Ovary (tissue), 3 donors: ENCODE measurements around the gene PLA2G4F.

Experiments used
- EP300 ChIP-seq: sonication (generic); formaldehyde crosslinking; IDR thresholded peaks from one replicate; pipeline ENCODE4 v1.6.1; 2017; ENCODE audit warnings: antibody characterized with exemption
- POLR2A ChIP-seq: fragments of 450-650 bp; IDR thresholded peaks from one replicate; pipeline ENCODE4 v1.6.1; 2017; ENCODE audit warnings: antibody characterized with exemption, mild to moderate bottlenecking, moderate library complexity
- TF ChIP-seq, protein P1 (sequence below), 3 donors: fragments of 450-650 bp in 2 of 3; fragments of 200-600 bp in 1 of 3; IDR thresholded peaks; one replicate each; pipeline versions ENCODE4 v1.5.1 to v1.8.0; 2016 to 2022; ENCODE audit warnings: antibody characterized with exemption in 3 of 3, mild to moderate bottlenecking in 1 of 3
- donor health status: DM: no; HTN: no; CAD: no.

DNA sequence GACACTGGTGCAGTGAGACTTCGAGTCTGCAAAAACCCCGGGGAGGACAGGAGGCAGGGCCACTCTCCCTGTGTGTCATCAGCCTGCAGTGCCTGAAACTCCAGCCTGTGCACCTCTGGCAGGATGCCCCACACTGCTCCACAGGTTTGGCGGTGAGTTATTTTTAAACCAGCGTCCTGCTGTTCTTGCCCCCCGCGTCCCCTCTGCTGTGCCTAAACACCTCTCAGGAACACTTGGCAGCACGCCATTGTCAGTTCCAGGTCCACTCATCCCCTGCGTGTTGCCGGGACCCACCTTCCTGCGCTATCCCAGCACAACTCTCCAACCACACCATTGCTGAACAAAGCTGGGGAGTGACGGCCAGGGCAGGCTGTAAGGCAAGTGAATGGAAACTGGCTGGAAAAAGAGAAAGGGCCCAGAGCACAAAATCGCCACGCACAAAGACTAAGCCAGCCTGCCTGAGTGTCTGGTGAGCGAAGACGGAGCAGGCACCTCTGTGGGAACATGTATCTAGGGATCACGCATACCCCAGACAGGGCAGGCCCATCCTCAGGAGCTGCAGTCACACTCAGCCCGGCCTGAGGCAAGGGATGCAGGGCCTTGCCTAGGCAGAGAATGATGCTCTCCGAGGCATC, 3.1 kb upstream of the PLA2G4F start:
- TF ChIP-seq, protein P1, sequence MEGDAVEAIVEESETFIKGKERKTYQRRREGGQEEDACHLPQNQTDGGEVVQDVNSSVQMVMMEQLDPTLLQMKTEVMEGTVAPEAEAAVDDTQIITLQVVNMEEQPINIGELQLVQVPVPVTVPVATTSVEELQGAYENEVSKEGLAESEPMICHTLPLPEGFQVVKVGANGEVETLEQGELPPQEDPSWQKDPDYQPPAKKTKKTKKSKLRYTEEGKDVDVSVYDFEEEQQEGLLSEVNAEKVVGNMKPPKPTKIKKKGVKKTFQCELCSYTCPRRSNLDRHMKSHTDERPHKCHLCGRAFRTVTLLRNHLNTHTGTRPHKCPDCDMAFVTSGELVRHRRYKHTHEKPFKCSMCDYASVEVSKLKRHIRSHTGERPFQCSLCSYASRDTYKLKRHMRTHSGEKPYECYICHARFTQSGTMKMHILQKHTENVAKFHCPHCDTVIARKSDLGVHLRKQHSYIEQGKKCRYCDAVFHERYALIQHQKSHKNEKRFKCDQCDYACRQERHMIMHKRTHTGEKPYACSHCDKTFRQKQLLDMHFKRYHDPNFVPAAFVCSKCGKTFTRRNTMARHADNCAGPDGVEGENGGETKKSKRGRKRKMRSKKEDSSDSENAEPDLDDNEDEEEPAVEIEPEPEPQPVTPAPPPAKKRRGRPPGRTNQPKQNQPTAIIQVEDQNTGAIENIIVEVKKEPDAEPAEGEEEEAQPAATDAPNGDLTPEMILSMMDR (IDR thresholded peaks at IDR 0.05): no peak
- TF ChIP-seq EP300: no peak
- no peak for TF ChIP-seq POLR2A
